Kidney (tissue), 14 donors: ENCODE data around the gene P3H2. TPM values are rescaled to one million over a fixed set of nuclear protein-coding genes. Genes with fewer than 3 reads are reported as not detected.

Source experiments
- DNase-seq, 5 donors: peaks; one replicate each; pipeline ENCODE4 v3.0.0-alpha.2; 2013 to 2020
- FAIRE-seq: peaks from 2 replicates; lab custom pipeline; 2012; peaks lifted over from hg19 to GRCh38; lab: Jason Lieb, UNC
- H3K27ac ChIP-seq, 2 donors: one replicate each; pipeline ENCODE4 v1.7.0; 2013; ENCODE audit warnings: low read depth in 2 of 2, low read length in 2 of 2, inconsistent platforms in 1 of 2
- H3K27me3 ChIP-seq: one replicate; pipeline ENCODE4 v1.7.1; 2013; ENCODE audit warnings: low read length, inconsistent platforms; ENCODE audit not compliant: control insufficient read depth, insufficient read depth
- H3K36me3 ChIP-seq, 3 donors: one replicate each; pipeline versions ENCODE4 v1.7.0 to v1.7.1; 2013; ENCODE audit warnings: low read length in 3 of 3, control low read depth in 1 of 3, inconsistent platforms in 1 of 3; ENCODE audit not compliant: insufficient read depth in 3 of 3, control insufficient read depth in 2 of 3
- H3K4me1 ChIP-seq, 3 donors: one replicate each; pipeline versions ENCODE4 v1.7.0 to v1.7.1; 2013; ENCODE audit warnings: low read length in 3 of 3, inconsistent platforms in 1 of 3, low read depth in 1 of 3; ENCODE audit not compliant: control insufficient read depth in 2 of 3, insufficient read depth in 2 of 3
- H3K4me3 ChIP-seq, 3 donors: one replicate each; pipeline versions ENCODE4 v1.7.0 to v1.8.1; 2013; ENCODE audit warnings: low read length in 3 of 3, control low read depth in 1 of 3, inconsistent platforms in 1 of 3
- H3K9ac ChIP-seq, 3 donors: one replicate each; pipeline versions ENCODE4 v1.7.0 to v1.7.1; 2013; ENCODE audit warnings: low read length in 3 of 3, control low read depth in 1 of 3, inconsistent platforms in 1 of 3
- H3K9me3 ChIP-seq, 3 donors: one replicate each; pipeline versions ENCODE4 v1.7.0 to v1.7.1; 2013; ENCODE audit warnings: low read length in 3 of 3, control low read depth in 1 of 3, inconsistent platforms in 1 of 3; ENCODE audit not compliant: control insufficient read depth in 2 of 3, insufficient read depth in 1 of 3
- intact Hi-C: fragments of 100-400 bp; cut with DNase I; formaldehyde crosslinking; loops from one replicate; pipeline ENCODE4 v1.11.1; 2022
- polyA plus RNA-seq: library from polyadenylated mRNA; stranded (reverse); fragments of 350-450 nt; fragmentation: Illumina TruSeq; extraction: RNeasy Lipid Tissue Mini Kit (QIAGEN cat#74804); gene quantifications from one replicate; pipeline ENCODE4 v1.2.3, GENCODE V29; 2014; ENCODE audit warnings: low read depth, low replicate concordance; ENCODE audit not compliant: insufficient read depth
- total RNA-seq: library from RNA; stranded (reverse); fragmentation: NEBNext Ultra II Directional; extraction: Animal tissue kit (Norgen Biotek cat#: 25700); gene quantifications from one replicate; pipeline ENCODE4 v1.2.1, GENCODE V29; 2021
- TF ChIP-seq, protein P1 (sequence below): IDR thresholded peaks from 3 replicates; pipeline ENCODE4 v1.5.1; 2012; ENCODE audit warnings: mild to moderate bottlenecking, moderate library complexity, borderline replicate concordance; ENCODE audit not compliant: insufficient read depth; ENCODE audit errors: extremely low read depth
- donor health status: control.
- donor health status: control.
- donor health status: control.
- donor health status: control.
- donor health status: control.
- donor health status: DM: yes; HTN: yes; CAD: no.
- donor health status: Normal renal cell carcinoma (clear cell type).

The P3H2 gene
- total and polyA plus RNA-seq, 2 donors from 2014 or later: 57.2 to 103 TPM

DNA sequence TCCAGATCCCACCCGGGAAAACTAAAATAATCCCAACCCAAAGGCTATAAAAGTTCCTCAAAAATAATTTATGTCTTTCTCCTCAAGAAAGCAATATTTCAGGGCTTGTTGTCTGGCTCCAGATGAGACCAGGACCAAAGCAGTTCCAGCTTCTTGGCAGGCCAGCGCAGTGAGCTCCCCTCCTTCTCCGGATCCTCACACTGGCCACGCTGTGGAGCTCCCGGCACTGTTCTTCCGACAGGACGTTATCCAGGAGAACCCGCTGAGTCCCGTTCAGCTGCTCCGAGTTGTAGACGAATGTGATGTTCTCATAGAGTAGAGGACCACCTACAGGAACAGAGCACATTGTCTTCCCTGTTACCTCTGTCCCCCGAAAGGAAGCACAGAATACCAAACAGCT lies 146.3 kb downstream of the P3H2 start:
- no peak overlapping the region for H3K27ac ChIP-seq
- DNase-seq: peak in 1 of 5 donors; percentile 81
- no peaks in the 10 kb centered on the region for H3K9me3 ChIP-seq
- H3K9ac ChIP-seq: no peak overlapping the region
- TF ChIP-seq, protein P1, sequence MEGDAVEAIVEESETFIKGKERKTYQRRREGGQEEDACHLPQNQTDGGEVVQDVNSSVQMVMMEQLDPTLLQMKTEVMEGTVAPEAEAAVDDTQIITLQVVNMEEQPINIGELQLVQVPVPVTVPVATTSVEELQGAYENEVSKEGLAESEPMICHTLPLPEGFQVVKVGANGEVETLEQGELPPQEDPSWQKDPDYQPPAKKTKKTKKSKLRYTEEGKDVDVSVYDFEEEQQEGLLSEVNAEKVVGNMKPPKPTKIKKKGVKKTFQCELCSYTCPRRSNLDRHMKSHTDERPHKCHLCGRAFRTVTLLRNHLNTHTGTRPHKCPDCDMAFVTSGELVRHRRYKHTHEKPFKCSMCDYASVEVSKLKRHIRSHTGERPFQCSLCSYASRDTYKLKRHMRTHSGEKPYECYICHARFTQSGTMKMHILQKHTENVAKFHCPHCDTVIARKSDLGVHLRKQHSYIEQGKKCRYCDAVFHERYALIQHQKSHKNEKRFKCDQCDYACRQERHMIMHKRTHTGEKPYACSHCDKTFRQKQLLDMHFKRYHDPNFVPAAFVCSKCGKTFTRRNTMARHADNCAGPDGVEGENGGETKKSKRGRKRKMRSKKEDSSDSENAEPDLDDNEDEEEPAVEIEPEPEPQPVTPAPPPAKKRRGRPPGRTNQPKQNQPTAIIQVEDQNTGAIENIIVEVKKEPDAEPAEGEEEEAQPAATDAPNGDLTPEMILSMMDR: no peak
- H3K36me3 ChIP-seq: peaks cover 0 to 18% (median 3%) of the 10 kb centered on the region in 3 donors
- FAIRE-seq: no peak
- H3K4me3 ChIP-seq: no peak overlapping the region
- H3K4me1 ChIP-seq: no peaks in the 10 kb centered on the region
- intact Hi-C loops: no loop called here
- no peaks in the 10 kb centered on the region for H3K27me3 ChIP-seq

DNA sequence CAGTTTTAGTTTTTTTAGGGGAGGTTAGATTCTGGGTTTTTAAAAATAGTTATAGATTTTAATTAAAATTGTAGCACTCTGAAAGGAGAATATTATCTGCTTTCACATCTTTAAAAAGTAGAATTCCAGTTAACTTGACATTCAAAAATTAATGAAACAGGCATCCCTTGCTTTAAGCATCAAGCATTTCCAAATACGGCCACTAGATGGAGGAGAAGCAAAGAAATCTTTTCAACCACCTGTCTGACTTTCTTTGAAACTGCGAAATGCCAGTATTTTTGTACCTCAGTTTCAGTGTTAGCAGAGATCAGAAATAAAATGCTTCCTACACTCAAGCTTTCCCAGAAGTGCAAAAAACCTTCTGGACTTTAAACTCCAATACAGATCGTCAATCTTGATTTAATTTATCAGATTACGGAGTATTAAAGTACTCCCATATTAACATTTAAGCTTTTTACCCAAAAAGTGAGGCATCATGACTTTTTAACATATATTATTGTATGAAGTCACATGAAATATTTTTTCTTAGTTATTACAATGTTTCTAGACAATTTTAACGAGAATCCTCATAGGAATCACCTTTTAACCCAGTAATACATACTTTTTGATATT lies 153.3 kb downstream of the P3H2 start:
- TF ChIP-seq, protein P1: peak; percentile 79
- Histone ChIP-seq H3K9me3 (no peaks in the 10 kb centered on the region), H3K36me3 (peaks cover 2 to 18% (median 12%) of the 10 kb centered on the region in 3 donors), H3K4me1 (no peaks in the 10 kb centered on the region), H3K4me3 (no peak overlapping the region), H3K9ac (no peak overlapping the region), H3K27me3 (no peaks in the 10 kb centered on the region), H3K27ac (no peak overlapping the region)
- intact Hi-C loops: no loop called here
- DNase-seq (peak in 3 of 5 donors; percentile 24 to 82 (median 77)), FAIRE-seq (peak; percentile 94)

DNA sequence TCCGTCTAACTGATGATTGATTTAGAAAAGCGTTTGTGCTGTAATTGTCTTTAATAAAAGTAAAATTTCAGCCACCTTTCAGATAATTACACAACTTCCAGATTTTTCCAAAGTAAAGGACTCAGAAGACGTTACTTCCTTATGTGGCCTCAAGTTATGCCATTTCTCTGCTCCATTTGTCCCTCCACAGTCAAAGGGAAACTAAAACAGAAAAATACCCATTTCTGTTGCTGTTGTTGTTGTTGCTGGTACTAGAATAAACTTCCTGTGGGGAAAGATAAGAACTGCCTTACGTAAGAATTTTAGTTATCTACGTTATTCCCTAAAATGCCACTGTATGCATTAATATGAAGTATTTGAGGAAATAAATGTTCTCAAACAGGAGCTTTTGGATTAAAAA lies 153.9 kb downstream of the P3H2 start:
- H3K27ac ChIP-seq: no peak overlapping the region
- peaks cover 2 to 15% (median 12%) of the 10 kb centered on the region in 3 donors for H3K36me3 ChIP-seq
- no peaks in the 10 kb centered on the region for H3K27me3 ChIP-seq
- intact Hi-C loops: no loop called here
- DNase-seq: no peak
- FAIRE-seq: no peak
- H3K9me3 ChIP-seq: no peaks in the 10 kb centered on the region
- no peak overlapping the region for H3K9ac ChIP-seq
- TF ChIP-seq, protein P1: no peak
- H3K4me3 ChIP-seq: no peak overlapping the region
- no peaks in the 10 kb centered on the region for H3K4me1 ChIP-seq
